ENCODE data around the gene PIEZO1. TPM values are rescaled to one million over a fixed set of nuclear protein-coding genes. Genes with fewer than 3 reads are reported as not detected.

PIEZO1 gene
- total and polyA plus RNA-seq, 9 of the 15 experiments (the other 6 are each of a cell fraction or from before 2014, with no cell fraction given) = 3.6 to 432 (median 131) TPM

- TF ChIP-seq AFF4 (CRISPR knock-in tag; IDR thresholded peaks at IDR 0.05) = peak; percentile 89; the same call in 1 of the 2 replicates
- TF ChIP-seq PHF8 (IDR thresholded peaks at IDR 0.05; ENCODE audit: borderline replicate concordance, low read length) = peak; percentile 76; the same call in 1 of the 2 replicates
- TF ChIP-seq DEAF1 (CRISPR knock-in tag; IDR thresholded peaks at IDR 0.05) = peak; percentile 87
- no peak for TF ChIP-seq ZNF347 (CRISPR knock-in tag; IDR thresholded peaks at IDR 0.05; ENCODE audit: low read depth)
- TF ChIP-seq, protein P1, sequence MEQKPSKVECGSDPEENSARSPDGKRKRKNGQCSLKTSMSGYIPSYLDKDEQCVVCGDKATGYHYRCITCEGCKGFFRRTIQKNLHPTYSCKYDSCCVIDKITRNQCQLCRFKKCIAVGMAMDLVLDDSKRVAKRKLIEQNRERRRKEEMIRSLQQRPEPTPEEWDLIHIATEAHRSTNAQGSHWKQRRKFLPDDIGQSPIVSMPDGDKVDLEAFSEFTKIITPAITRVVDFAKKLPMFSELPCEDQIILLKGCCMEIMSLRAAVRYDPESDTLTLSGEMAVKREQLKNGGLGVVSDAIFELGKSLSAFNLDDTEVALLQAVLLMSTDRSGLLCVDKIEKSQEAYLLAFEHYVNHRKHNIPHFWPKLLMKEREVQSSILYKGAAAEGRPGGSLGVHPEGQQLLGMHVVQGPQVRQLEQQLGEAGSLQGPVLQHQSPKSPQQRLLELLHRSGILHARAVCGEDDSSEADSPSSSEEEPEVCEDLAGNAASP (IDR thresholded peaks at IDR 0.05) = no peak
- peak; percentile 55; the same call in 1 of the 2 replicates for TF ChIP-seq SMARCA5 (IDR thresholded peaks at IDR 0.05)
- peak; percentile 33 for TF ChIP-seq BRD9 (IDR thresholded peaks at IDR 0.05; ENCODE audit: low read depth, partially characterized antibody)
- TF ChIP-seq TFAM (CRISPR knock-in tag; conservative IDR thresholded peaks at IDR 0.05) = no peak
- peak; percentile 75 for TF ChIP-seq SP1 (CRISPR knock-in tag; IDR thresholded peaks at IDR 0.05)
- peak; percentile 63 for TF ChIP-seq CCNT2 (IDR thresholded peaks at IDR 0.05; ENCODE audit: borderline replicate concordance, extremely low read depth, insufficient read length, low read depth, low read length)
- no peak for TF ChIP-seq ZNF57 (CRISPR knock-in tag; IDR thresholded peaks at IDR 0.05)
- TF ChIP-seq, protein P2, sequence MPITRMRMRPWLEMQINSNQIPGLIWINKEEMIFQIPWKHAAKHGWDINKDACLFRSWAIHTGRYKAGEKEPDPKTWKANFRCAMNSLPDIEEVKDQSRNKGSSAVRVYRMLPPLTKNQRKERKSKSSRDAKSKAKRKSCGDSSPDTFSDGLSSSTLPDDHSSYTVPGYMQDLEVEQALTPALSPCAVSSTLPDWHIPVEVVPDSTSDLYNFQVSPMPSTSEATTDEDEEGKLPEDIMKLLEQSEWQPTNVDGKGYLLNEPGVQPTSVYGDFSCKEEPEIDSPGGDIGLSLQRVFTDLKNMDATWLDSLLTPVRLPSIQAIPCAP (CRISPR knock-in tag; IDR thresholded peaks at IDR 0.05; ENCODE audit: borderline replicate concordance) = peak; percentile 93; the same call in 1 of the 2 replicates
- TF ChIP-seq C11orf30 (IDR thresholded peaks at IDR 0.05; ENCODE audit: low read depth) = no peak
- TF ChIP-seq RBBP5 (IDR thresholded peaks at IDR 0.05; ENCODE audit: borderline replicate concordance, insufficient read depth, low read length, poor library complexity, severe bottlenecking) = peak; percentile 55
- no peak for TF ChIP-seq SMAD3 (CRISPR knock-in tag; conservative IDR thresholded peaks at IDR 0.05)
- TF ChIP-seq, protein P3, sequence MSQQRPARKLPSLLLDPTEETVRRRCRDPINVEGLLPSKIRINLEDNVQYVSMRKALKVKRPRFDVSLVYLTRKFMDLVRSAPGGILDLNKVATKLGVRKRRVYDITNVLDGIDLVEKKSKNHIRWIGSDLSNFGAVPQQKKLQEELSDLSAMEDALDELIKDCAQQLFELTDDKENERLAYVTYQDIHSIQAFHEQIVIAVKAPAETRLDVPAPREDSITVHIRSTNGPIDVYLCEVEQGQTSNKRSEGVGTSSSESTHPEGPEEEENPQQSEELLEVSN (IDR thresholded peaks at IDR 0.05; ENCODE audit: borderline replicate concordance in 1 of 2, extremely low read depth in 1 of 2, insufficient read depth in 1 of 2, insufficient read length in 1 of 2, low read depth in 1 of 2, low read length in 1 of 2, poor library complexity in 1 of 2, severe bottlenecking in 1 of 2) = peak; percentile 91 to 93
- no peak for TF ChIP-seq ZNF217 (CRISPR knock-in tag; IDR thresholded peaks at IDR 0.05)
Measured at GRCh38 chr16:88785106-88785924, at the start of gene PIEZO1 (continued).
